ENCODE results near the gene RAPGEF4. TPM values are rescaled to one million over a fixed set of nuclear protein-coding genes. Genes with fewer than 3 reads are reported as not detected.

Gene RAPGEF4
- total RNA-seq, 4 donors from 2014 or later = 16.1 to 26.2 (median 21.3) TPM

- no peaks in the 10 kb centered on the region for H3K27me3 ChIP-seq
- no peaks in the 10 kb centered on the region for H3K36me3 ChIP-seq
- DNase-seq = no peak
- no peak overlapping the region for H3K27ac ChIP-seq
- intact Hi-C loops (cut with DNase I; ENCODE audit: low total_unique reads) = no loop called here
- no peak overlapping the region for H3K4me3 ChIP-seq
- TF ChIP-seq CTCF (IDR thresholded peaks at IDR 0.05) (no peak), POLR2A (IDR thresholded peaks at IDR 0.05) (no peak)
- H3K9me3 ChIP-seq = peaks cover 0 to 8% of the 10 kb centered on the region in 2 donors
- H3K4me1 ChIP-seq = no peaks in the 10 kb centered on the region
Observed at GRCh38 chr2:172761306-172761705, 25.7 kb downstream of the RAPGEF4 start.

- DNase-seq = no peak
- Histone ChIP-seq H3K36me3 (no peaks in the 10 kb centered on the region), H3K4me1 (no peaks in the 10 kb centered on the region), H3K4me3 (no peak overlapping the region), H3K9me3 (peaks cover 0 to 8% of the 10 kb centered on the region in 2 donors), H3K27ac (no peak overlapping the region), H3K27me3 (no peaks in the 10 kb centered on the region)
- TF ChIP-seq POLR2A (IDR thresholded peaks at IDR 0.05) = no peak
- TF ChIP-seq CTCF (IDR thresholded peaks at IDR 0.05) = no peak
- intact Hi-C loops (cut with DNase I; ENCODE audit: low total_unique reads) = no loop called here
Observed at GRCh38 chr2:172762574-172762973, 26.9 kb downstream of the RAPGEF4 start.

GRCh38 chr2:172763079-172763478 is 27.4 kb downstream of the RAPGEF4 start:
- Histone ChIP-seq H3K4me3 (no peak overlapping the region), H3K9me3 (peaks cover 0 to 8% of the 10 kb centered on the region in 2 donors), H3K27me3 (no peaks in the 10 kb centered on the region), H3K4me1 (no peaks in the 10 kb centered on the region), H3K27ac (no peak overlapping the region), H3K36me3 (no peaks in the 10 kb centered on the region)
- intact Hi-C loops (cut with DNase I; ENCODE audit: low total_unique reads) = no loop called here
- no peak for DNase-seq
- TF ChIP-seq POLR2A (IDR thresholded peaks at IDR 0.05) (no peak), CTCF (IDR thresholded peaks at IDR 0.05) (no peak)

GRCh38 chr2:172765662-172766061 is 30.0 kb downstream of the RAPGEF4 start:
- intact Hi-C loops (cut with DNase I; ENCODE audit: low total_unique reads) = no loop called here
- Histone ChIP-seq H3K4me1 (no peaks in the 10 kb centered on the region), H3K9me3 (peaks cover 0 to 8% of the 10 kb centered on the region in 2 donors), H3K27ac (no peak overlapping the region), H3K4me3 (no peak overlapping the region), H3K36me3 (no peaks in the 10 kb centered on the region), H3K27me3 (no peaks in the 10 kb centered on the region)
- TF ChIP-seq POLR2A (IDR thresholded peaks at IDR 0.05) = no peak
- DNase-seq = no peak

- H3K9me3 ChIP-seq = no peaks in the 10 kb centered on the region
- H3K27ac ChIP-seq = no peak overlapping the region
- intact Hi-C loops (cut with DNase I; ENCODE audit: low total_unique reads) = no loop called here
- no peak overlapping the region for H3K4me3 ChIP-seq
- no peaks in the 10 kb centered on the region for H3K36me3 ChIP-seq
- TF ChIP-seq POLR2A (IDR thresholded peaks at IDR 0.05) = no peak
- TF ChIP-seq CTCF (IDR thresholded peaks at IDR 0.05) = no peak
- DNase-seq = no peak
- H3K27me3 ChIP-seq = no peaks in the 10 kb centered on the region
- H3K4me1 ChIP-seq = no peaks in the 10 kb centered on the region
Observed at GRCh38 chr2:172768401-172768800, 32.8 kb downstream of the RAPGEF4 start.

GRCh38 chr2:172769879-172770278 is 34.2 kb downstream of the RAPGEF4 start:
- H3K27me3 ChIP-seq = no peaks in the 10 kb centered on the region
- no peak overlapping the region for H3K4me3 ChIP-seq
- no peak for DNase-seq
- TF ChIP-seq CTCF (IDR thresholded peaks at IDR 0.05) (no peak), POLR2A (IDR thresholded peaks at IDR 0.05) (no peak)
- H3K27ac ChIP-seq = no peak overlapping the region
- H3K36me3 ChIP-seq = no peaks in the 10 kb centered on the region
- H3K9me3 ChIP-seq = no peaks in the 10 kb centered on the region
- intact Hi-C loops (cut with DNase I; ENCODE audit: low total_unique reads) = no loop called here
- no peaks in the 10 kb centered on the region for H3K4me1 ChIP-seq
